ENCODE data around the gene TRIO. TPM values are rescaled to one million over a fixed set of nuclear protein-coding genes. Genes with fewer than 3 reads are reported as not detected.

TRIO gene
- polyA plus RNA-seq, 1 of the 3 experiments (the other 2 are of a cell fraction) = 229 TPM

GRCh38 chr5:14411216-14411615 is 268.1 kb downstream of the TRIO start:
- Histone ChIP-seq H3K4me1 (ENCODE audit: control insufficient read depth in 1 of 2, insufficient read depth in 2 of 2, low read depth in 1 of 2, low read length in 1 of 2) (peaks cover 49 to 76% of the 10 kb centered on the region in 2 experiments), H3K9me3 (no peaks in the 10 kb centered on the region), H3K4me2 (peak overlapping the region; percentile 62), H3K27ac (ENCODE audit: low read depth in 2 of 2, low read length in 1 of 2) (peak overlapping the region; percentile 98 to 100), H4K20me1 (ENCODE audit: insufficient read depth) (no peaks in the 10 kb centered on the region), H3K4me3 (ENCODE audit: low read depth in 2 of 2, low read length in 1 of 2) (no peak overlapping the region), H2AFZ (ENCODE audit: low read depth) (no peak overlapping the region), H3K27me3 (ENCODE audit: insufficient read depth) (no peaks in the 10 kb centered on the region), H3K36me3 (replicated peaks in 1 of 2; ENCODE audit: control insufficient read depth in 1 of 2, insufficient read depth in 2 of 2, low read length in 1 of 2) (peaks cover 46 to 47% of the 10 kb centered on the region in 2 experiments), H3F3A (replicated peaks; ENCODE audit: insufficient read depth) (peaks cover 63% of the 10 kb centered on the region), H3K9ac (peak overlapping the region; percentile 45; the same call in 1 of the 2 replicates), H3K9me2 (no peaks in the 10 kb centered on the region), H3K79me2 (ENCODE audit: insufficient read depth) (peaks cover 82% of the 10 kb centered on the region)
- CTCF ChIA-PET = interaction anchor here (1.0 to 2.9 kb wide), 8 partner anchors 9 to 237 kb away, joined by 3 to 15 read pairs (median 4); no protein-coding TSS in a partner anchor
- no peak for DNase-seq
- WGBS (ENCODE audit: low lambda C conversion rate) = 73% methylated on average over 6 of the region's 6 CpGs
- POLR2A ChIA-PET = interaction anchor here (0.9 kb wide), 1 partner anchor 11 kb away, joined by 3 read pairs; no protein-coding TSS in a partner anchor
- TF ChIP-seq EP300 (IDR thresholded peaks at IDR 0.05; ENCODE audit: borderline replicate concordance in 1 of 2, low read depth in 1 of 2, low read length in 1 of 2) (no peak), MXI1 (IDR thresholded peaks at IDR 0.05; ENCODE audit: low read depth, low read length) (no peak), POLR2AphosphoS5 (IDR thresholded peaks at IDR 0.05; ENCODE audit: low read depth, low read length) (no peak), MAX (IDR thresholded peaks at IDR 0.05; ENCODE audit: low read depth) (no peak), RCOR1 (IDR thresholded peaks at IDR 0.05; ENCODE audit: low read length) (no peak), FOXJ3 (CRISPR knock-in tag; IDR thresholded peaks at IDR 0.05) (no peak), FOSL2 (IDR thresholded peaks at IDR 0.05; ENCODE audit: borderline replicate concordance, low read depth) (no peak)

- H3K4me2 ChIP-seq = peak overlapping the region; percentile 8; the same call in 1 of the 2 replicates
- no peak overlapping the region for H3K4me3 ChIP-seq (ENCODE audit: low read depth in 2 of 2, low read length in 1 of 2)
- H3F3A ChIP-seq (replicated peaks; ENCODE audit: insufficient read depth) = peaks cover 79% of the 10 kb centered on the region
- H3K4me1 ChIP-seq (ENCODE audit: control insufficient read depth in 1 of 2, insufficient read depth in 2 of 2, low read depth in 1 of 2, low read length in 1 of 2) = peaks cover 65 to 84% of the 10 kb centered on the region in 2 experiments
- H2AFZ ChIP-seq (ENCODE audit: low read depth) = no peak overlapping the region
- ChIA-PET CTCF (interaction anchor here (0.8 to 2.9 kb wide), 3 partner anchors 16 to 235 kb away, joined by 3 to 10 read pairs (median 4); no protein-coding TSS in a partner anchor), POLR2A (no interaction called here)
- no peaks in the 10 kb centered on the region for H3K27me3 ChIP-seq (ENCODE audit: insufficient read depth)
- H3K9me2 ChIP-seq = no peaks in the 10 kb centered on the region
- H3K27ac ChIP-seq (ENCODE audit: low read depth in 2 of 2, low read length in 1 of 2) = peak overlapping the region; percentile 43 to 98
- no peak overlapping the region for H3K9ac ChIP-seq
- no peaks in the 10 kb centered on the region for H3K9me3 ChIP-seq
- H3K79me2 ChIP-seq (ENCODE audit: insufficient read depth) = peaks cover 81% of the 10 kb centered on the region
- TF ChIP-seq RCOR1 (IDR thresholded peaks at IDR 0.05; ENCODE audit: low read length) = no peak
- TF ChIP-seq PBX3 (IDR thresholded peaks at IDR 0.05) = peak; percentile 43; the same call in 1 of the 2 replicates
- no peaks in the 10 kb centered on the region for H4K20me1 ChIP-seq (ENCODE audit: insufficient read depth)
- H3K36me3 ChIP-seq (replicated peaks in 1 of 2; ENCODE audit: control insufficient read depth in 1 of 2, insufficient read depth in 2 of 2, low read length in 1 of 2) = peaks cover 34 to 37% of the 10 kb centered on the region in 2 experiments
- no peak for DNase-seq
- 73% methylated on average over 7 of the region's 7 CpGs for WGBS (ENCODE audit: low lambda C conversion rate)
These were observed 270.2 kb downstream of the TRIO start for GRCh38 chr5:14413331-14413750.

GRCh38 chr5:14414007-14414406 is 270.9 kb downstream of the TRIO start:
- Histone ChIP-seq H3K9me3 (no peaks in the 10 kb centered on the region), H3K27ac (ENCODE audit: low read depth in 2 of 2, low read length in 1 of 2) (peak overlapping the region; percentile 12 to 98; a peak in 3 of 4 replicates), H2AFZ (ENCODE audit: low read depth) (no peak overlapping the region), H3K36me3 (replicated peaks in 1 of 2; ENCODE audit: control insufficient read depth in 1 of 2, insufficient read depth in 2 of 2, low read length in 1 of 2) (peaks cover 34 to 35% of the 10 kb centered on the region in 2 experiments), H3K4me1 (ENCODE audit: control insufficient read depth in 1 of 2, insufficient read depth in 2 of 2, low read depth in 1 of 2, low read length in 1 of 2) (peaks cover 68 to 85% of the 10 kb centered on the region in 2 experiments), H3K9ac (no peak overlapping the region), H3K79me2 (ENCODE audit: insufficient read depth) (peaks cover 82% of the 10 kb centered on the region), H3K27me3 (ENCODE audit: insufficient read depth) (no peaks in the 10 kb centered on the region), H3F3A (replicated peaks; ENCODE audit: insufficient read depth) (peaks cover 78% of the 10 kb centered on the region), H3K4me3 (ENCODE audit: low read depth in 2 of 2, low read length in 1 of 2) (no peak overlapping the region), H3K9me2 (no peaks in the 10 kb centered on the region), H3K4me2 (no peak overlapping the region), H4K20me1 (ENCODE audit: insufficient read depth) (no peaks in the 10 kb centered on the region)
- ChIA-PET POLR2A (no interaction called here), CTCF (interaction anchor here (1.0 to 1.7 kb wide), 3 partner anchors 15 to 235 kb away, joined by 3 to 9 read pairs (median 3); no protein-coding TSS in a partner anchor)
- 94% methylated on average over 11 of the region's 11 CpGs for WGBS (ENCODE audit: low lambda C conversion rate)
- DNase-seq = no peak
- TF ChIP-seq MEF2A (IDR thresholded peaks at IDR 0.05; ENCODE audit: borderline replicate concordance, low read depth) = no peak
- no peak for TF ChIP-seq USF2 (IDR thresholded peaks at IDR 0.05; ENCODE audit: borderline replicate concordance, low read depth, low read length)
- TF ChIP-seq TAF1 (IDR thresholded peaks at IDR 0.05; ENCODE audit: borderline replicate concordance, low read depth, low read length) = no peak
- TF ChIP-seq SIN3A (IDR thresholded peaks at IDR 0.05; ENCODE audit: borderline replicate concordance, low read depth, low read length) = no peak
- no peak for TF ChIP-seq RCOR1 (IDR thresholded peaks at IDR 0.05; ENCODE audit: low read length)
- TF ChIP-seq JUND (IDR thresholded peaks at IDR 0.05) = no peak
- TF ChIP-seq FOXM1 (IDR thresholded peaks at IDR 0.05; ENCODE audit: low read depth) = no peak
- no peak for TF ChIP-seq EZH2phosphoT487 (IDR thresholded peaks at IDR 0.05; ENCODE audit: borderline replicate concordance, low read depth)
- TF ChIP-seq ZBTB33 (IDR thresholded peaks at IDR 0.05; ENCODE audit: borderline replicate concordance, low read depth) = no peak
- no peak for TF ChIP-seq TCF12 (IDR thresholded peaks at IDR 0.05)
- TF ChIP-seq FOSL2 (IDR thresholded peaks at IDR 0.05; ENCODE audit: borderline replicate concordance, low read depth) = no peak
- TF ChIP-seq ELF1 (IDR thresholded peaks at IDR 0.05) = no peak
